ENCODE results near the gene GALNT2. TPM values are rescaled to one million over a fixed set of nuclear protein-coding genes. Genes with fewer than 3 reads are reported as not detected.
A peak's percentile ranks its signal among the peaks of the same experiment; 100 is the strongest.

GALNT2 gene
- total RNA-seq, 1 donor from 2014 or later = 129 TPM

DNA sequence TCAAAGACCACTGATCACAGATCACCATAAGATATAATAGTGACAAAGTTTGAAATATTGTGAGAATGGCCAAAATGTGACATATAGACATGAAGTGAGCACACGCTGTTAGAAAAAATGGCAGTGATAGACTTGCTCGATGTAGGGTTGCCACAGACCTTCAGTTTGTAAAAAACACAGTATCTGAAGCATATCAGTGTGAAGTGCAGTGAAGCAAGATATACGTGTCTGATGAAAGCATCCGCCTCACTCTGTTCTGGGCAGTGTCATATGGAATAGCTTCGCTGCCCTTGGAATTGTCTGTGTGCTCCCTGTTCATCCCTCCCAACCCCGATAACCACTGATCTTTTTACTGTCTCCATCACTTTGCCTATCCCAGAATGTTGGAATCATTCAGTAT, 50.7 kb downstream of the GALNT2 start:
- Histone ChIP-seq H3K4me3 (no peak overlapping the region), H3K9me3 (no peaks in the 10 kb centered on the region), H3K36me3 (peaks cover 0 to 5% of the 10 kb centered on the region in 2 donors), H3K27me3 (no peaks in the 10 kb centered on the region), H3K27ac (no peak overlapping the region), H3K4me1 (peaks cover 12 to 26% of the 10 kb centered on the region in 2 donors)
- intact Hi-C loops (cut with DNase I) = no loop called here
- no peak for DNase-seq (ENCODE audit: low spot score in 2 of 2)
- TF ChIP-seq, protein P1, sequence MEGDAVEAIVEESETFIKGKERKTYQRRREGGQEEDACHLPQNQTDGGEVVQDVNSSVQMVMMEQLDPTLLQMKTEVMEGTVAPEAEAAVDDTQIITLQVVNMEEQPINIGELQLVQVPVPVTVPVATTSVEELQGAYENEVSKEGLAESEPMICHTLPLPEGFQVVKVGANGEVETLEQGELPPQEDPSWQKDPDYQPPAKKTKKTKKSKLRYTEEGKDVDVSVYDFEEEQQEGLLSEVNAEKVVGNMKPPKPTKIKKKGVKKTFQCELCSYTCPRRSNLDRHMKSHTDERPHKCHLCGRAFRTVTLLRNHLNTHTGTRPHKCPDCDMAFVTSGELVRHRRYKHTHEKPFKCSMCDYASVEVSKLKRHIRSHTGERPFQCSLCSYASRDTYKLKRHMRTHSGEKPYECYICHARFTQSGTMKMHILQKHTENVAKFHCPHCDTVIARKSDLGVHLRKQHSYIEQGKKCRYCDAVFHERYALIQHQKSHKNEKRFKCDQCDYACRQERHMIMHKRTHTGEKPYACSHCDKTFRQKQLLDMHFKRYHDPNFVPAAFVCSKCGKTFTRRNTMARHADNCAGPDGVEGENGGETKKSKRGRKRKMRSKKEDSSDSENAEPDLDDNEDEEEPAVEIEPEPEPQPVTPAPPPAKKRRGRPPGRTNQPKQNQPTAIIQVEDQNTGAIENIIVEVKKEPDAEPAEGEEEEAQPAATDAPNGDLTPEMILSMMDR (IDR thresholded peaks at IDR 0.05) = no peak

- peaks cover 3 to 19% of the 10 kb centered on the region in 2 donors for H3K4me1 ChIP-seq
- H3K9me3 ChIP-seq = no peaks in the 10 kb centered on the region
- no peaks in the 10 kb centered on the region for H3K27me3 ChIP-seq
- peaks cover 0 to 5% of the 10 kb centered on the region in 2 donors for H3K36me3 ChIP-seq
- H3K27ac ChIP-seq = peak overlapping the region in 1 of 2 donors; percentile 10
- intact Hi-C loops (cut with DNase I) = no loop called here
- no peak for DNase-seq (ENCODE audit: low spot score in 2 of 2)
- no peak overlapping the region for H3K4me3 ChIP-seq
- TF ChIP-seq, protein P1 (IDR thresholded peaks at IDR 0.05) = no peak
Observed at GRCh38 chr1:230119340-230119739, 52.3 kb downstream of the GALNT2 start.

GRCh38 chr1:230120289-230120920, 53.4 kb downstream of the GALNT2 start:
- TF ChIP-seq, protein P1 (IDR thresholded peaks at IDR 0.05) = no peak
- Histone ChIP-seq H3K4me3 (no peak overlapping the region), H3K4me1 (peaks cover 3 to 25% of the 10 kb centered on the region in 2 donors)

GRCh38 chr1:230120921-230121381, 53.9 kb downstream of the GALNT2 start:
- no peak for DNase-seq (ENCODE audit: low spot score in 2 of 2)
- Histone ChIP-seq H3K36me3 (peaks cover 0 to 5% of the 10 kb centered on the region in 2 donors), H3K27me3 (no peaks in the 10 kb centered on the region), H3K4me3 (no peak overlapping the region), H3K27ac (no peak overlapping the region), H3K9me3 (no peaks in the 10 kb centered on the region), H3K4me1 (peaks cover 3 to 29% of the 10 kb centered on the region in 2 donors)
- TF ChIP-seq, protein P1 (IDR thresholded peaks at IDR 0.05) = peak in 2 of 3 experiments; percentile 43 to 45
- intact Hi-C loops (cut with DNase I) = no loop called here

More at GRCh38 chr1:230120289-230120920, 53.4 kb downstream of the GALNT2 start:
- Histone ChIP-seq H3K9me3 (no peaks in the 10 kb centered on the region), H3K36me3 (peaks cover 0 to 5% of the 10 kb centered on the region in 2 donors), H3K27me3 (no peaks in the 10 kb centered on the region), H3K27ac (no peak overlapping the region)
- DNase-seq (ENCODE audit: low spot score in 2 of 2) = peak in 1 of 2 donors; percentile 74
- intact Hi-C loops (cut with DNase I) = no loop called here

DNA sequence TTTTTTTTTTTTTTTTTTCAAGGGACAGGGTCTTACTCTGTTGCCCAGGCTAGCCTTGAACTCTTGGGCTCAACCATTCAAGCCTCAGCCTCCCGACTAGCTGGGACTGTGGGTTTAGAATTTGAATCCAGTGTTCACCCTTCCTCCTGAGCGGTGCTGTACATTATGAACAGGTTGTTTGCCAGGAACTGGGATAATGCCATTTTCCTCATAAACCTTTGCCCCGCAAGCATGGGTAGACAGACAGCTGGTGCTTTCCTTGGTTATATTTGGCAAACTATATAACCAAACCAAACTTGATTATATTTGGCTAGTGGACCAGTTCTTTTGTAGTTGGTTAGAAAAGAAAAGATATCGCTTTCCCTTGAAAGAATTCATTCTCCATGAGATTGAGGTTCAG, 54.9 kb downstream of the GALNT2 start:
- no peaks in the 10 kb centered on the region for H3K9me3 ChIP-seq
- H3K27ac ChIP-seq = no peak overlapping the region
- TF ChIP-seq, protein P1 (IDR thresholded peaks at IDR 0.05) = no peak
- peaks cover 3 to 36% of the 10 kb centered on the region in 2 donors for H3K4me1 ChIP-seq
- no peaks in the 10 kb centered on the region for H3K27me3 ChIP-seq
- DNase-seq (ENCODE audit: low spot score in 2 of 2) = no peak
- intact Hi-C loops (cut with DNase I) = no loop called here
- H3K36me3 ChIP-seq = no peaks in the 10 kb centered on the region
- no peak overlapping the region for H3K4me3 ChIP-seq
